Lower leg skin (tissue), 3 donors: Measurements from ENCODE around the gene PTPRN2.

Source experiments
- CTCF ChIP-seq, 3 donors: fragments of 450-650 bp; IDR thresholded peaks; one replicate each; pipeline ENCODE4 v1.5.1; 2016; ENCODE audit warnings: antibody characterized with exemption in 3 of 3, mild to moderate bottlenecking in 3 of 3, moderate library complexity in 2 of 3
- POLR2A ChIP-seq, 2 donors: fragments of 450-650 bp; IDR thresholded peaks; one replicate each; pipeline ENCODE4 v1.6.1; 2016 to 2017; ENCODE audit warnings: antibody characterized with exemption in 2 of 2, mild to moderate bottlenecking in 1 of 2, moderate library complexity in 1 of 2

GRCh38 chr7:157671358-157672255, 916.0 kb downstream of the PTPRN2 start:
- TF ChIP-seq CTCF (IDR thresholded peaks at IDR 0.05) (no peak), POLR2A (IDR thresholded peaks at IDR 0.05) (no peak)
